ENCODE results near the gene DNASE1L2.
A peak's percentile ranks its signal among the peaks of the same experiment; 100 is the strongest.
"Not testable (repeated sequence)": the region's sequence is repeated elsewhere in the genome, so short reads cannot be mapped to it uniquely, and the experiment has no call there.

The DNASE1L2 gene

GRCh38 chr16:2251296-2252111 is 15.3 kb downstream of the DNASE1L2 start, which contains the start of gene ECI1:
ECI1 (minus strand) TSS chr16:2251587; CDS start chr16:2251566, 21 bp downstream.
- TF ChIP-seq CTCF (conservative IDR thresholded peaks at IDR 0.05; ENCODE audit: low read depth, low read length), result peak; percentile 58

GRCh38 chr16:2252806-2253148 is 16.5 kb downstream of the DNASE1L2 start:
- TF ChIP-seq CTCF (conservative IDR thresholded peaks at IDR 0.05; ENCODE audit: low read depth, low read length), result no peak
- H3K4me3 ChIP-seq (ENCODE audit: low read length), result no peak overlapping the region
- no peak for DNase-seq (ENCODE audit: low read depth)

More at GRCh38 chr16:2251296-2252111, 15.3 kb downstream of the DNASE1L2 start, which contains the start of gene ECI1:
- peak within 1 kb of the TSS; percentile 70 for H3K4me3 ChIP-seq (ENCODE audit: low read length)
- DNase-seq (ENCODE audit: low read depth), result peak; percentile 77

DNA sequence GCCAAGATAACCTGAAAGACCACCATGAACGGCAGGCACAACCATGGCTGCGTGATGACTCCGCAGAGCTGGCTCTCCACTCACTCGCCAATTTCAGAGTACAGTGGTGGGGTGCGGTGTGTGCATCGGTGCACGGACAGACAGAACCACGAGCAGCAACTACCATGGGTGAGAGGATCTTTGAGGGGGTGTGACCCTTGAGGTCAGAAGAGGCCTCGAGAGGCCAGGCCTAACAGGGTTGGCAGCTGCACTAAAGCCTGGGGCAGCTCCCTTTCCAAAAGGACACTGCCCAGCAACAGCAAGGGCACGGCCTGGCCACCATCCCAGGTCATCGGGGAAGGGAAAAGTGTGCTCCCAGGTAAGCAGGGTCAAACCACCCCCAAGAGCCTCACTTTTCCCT is 17.0 kb downstream of the DNASE1L2 start:
- no peak overlapping the region for H3K4me3 ChIP-seq (ENCODE audit: low read length)
- no peak for TF ChIP-seq CTCF (conservative IDR thresholded peaks at IDR 0.05; ENCODE audit: low read depth, low read length)
- DNase-seq (ENCODE audit: low read depth), result no peak

GRCh38 chr16:2256531-2257140 is 20.4 kb downstream of the DNASE1L2 start:
- no peak overlapping the region for H3K4me3 ChIP-seq (ENCODE audit: low read length)
- no peak for DNase-seq (ENCODE audit: low read depth)
- TF ChIP-seq CTCF (conservative IDR thresholded peaks at IDR 0.05; ENCODE audit: low read depth, low read length), result no peak

GRCh38 chr16:2257726-2258125 is 21.5 kb downstream of the DNASE1L2 start:
- H3K4me3 ChIP-seq (ENCODE audit: low read length), result no peak overlapping the region
- TF ChIP-seq CTCF (conservative IDR thresholded peaks at IDR 0.05; ENCODE audit: low read depth, low read length), result no peak
- DNase-seq (ENCODE audit: low read depth), result no peak

DNA sequence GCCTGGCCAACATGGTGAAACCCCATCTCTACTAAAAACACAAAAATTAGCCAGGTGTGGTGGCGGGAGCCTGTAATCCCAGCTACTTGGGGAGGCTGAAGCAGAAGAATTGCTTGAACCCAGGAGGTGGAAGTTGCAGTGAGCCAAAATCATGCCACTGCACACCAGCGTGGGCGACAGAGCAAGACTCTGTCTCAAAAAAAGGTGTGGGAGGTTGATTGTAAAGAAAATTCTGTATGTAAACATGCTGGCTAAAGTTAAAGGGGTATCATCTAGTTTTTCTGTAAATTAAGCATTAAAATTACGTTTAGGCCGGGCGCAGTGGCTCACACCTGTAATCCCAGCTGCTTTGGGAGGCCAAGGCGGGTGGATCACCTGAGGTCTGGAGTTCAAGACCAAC is 22.3 kb downstream of the DNASE1L2 start:
- H3K4me3 ChIP-seq (ENCODE audit: low read length); DNase-seq (ENCODE audit: low read depth): not testable (repeated sequence)

DNA sequence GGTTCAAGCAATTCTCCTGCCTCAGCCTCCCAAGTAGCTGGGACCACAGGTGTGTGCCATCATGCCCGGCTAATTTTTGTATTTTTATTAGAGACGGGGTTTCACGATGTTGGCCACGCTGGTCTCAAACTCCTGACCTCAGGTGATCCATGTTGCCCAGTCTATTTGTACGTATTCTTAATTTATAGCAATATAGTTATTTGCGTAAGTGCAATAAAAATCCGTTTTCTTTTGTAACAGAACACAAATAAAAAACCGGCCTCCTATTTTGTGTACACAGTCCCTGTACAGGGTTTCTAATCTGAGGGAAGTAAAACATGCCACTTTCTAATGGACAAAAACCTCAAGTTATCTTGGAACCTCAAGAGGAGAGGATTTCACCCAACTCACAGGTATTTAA is 24.0 kb downstream of the DNASE1L2 start:
- no peak overlapping the region for H3K4me3 ChIP-seq (ENCODE audit: low read length)
- no peak for DNase-seq (ENCODE audit: low read depth)
- no peak for TF ChIP-seq CTCF (conservative IDR thresholded peaks at IDR 0.05; ENCODE audit: low read depth, low read length)

DNA sequence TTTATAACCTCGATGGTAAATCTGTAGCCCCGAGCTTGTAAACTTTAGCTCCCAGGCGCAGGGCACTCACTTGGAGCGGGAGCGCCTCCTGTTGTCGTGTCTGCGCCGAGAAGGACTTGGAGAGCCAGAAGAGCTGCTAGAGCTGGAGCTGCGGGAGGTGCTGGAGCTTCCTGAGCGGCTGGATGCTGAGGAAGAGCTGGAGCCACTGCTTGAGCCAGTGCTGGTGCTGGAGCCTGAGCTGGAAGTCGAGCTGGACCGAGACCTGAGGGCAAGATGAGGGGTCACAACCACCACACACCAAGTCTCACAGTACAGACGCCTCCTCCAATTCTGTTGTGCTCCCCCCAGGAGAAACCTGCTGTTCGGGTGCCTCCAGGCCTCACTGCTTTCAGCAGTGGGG is 26.8 kb downstream of the DNASE1L2 start:
- DNase-seq (ENCODE audit: low read depth); H3K4me3 ChIP-seq (ENCODE audit: low read length): not testable (repeated sequence)

GRCh38 chr16:2266887-2267286 is 30.6 kb downstream of the DNASE1L2 start:
- not testable (repeated sequence) for DNase-seq (ENCODE audit: low read depth)

GRCh38 chr16:2267505-2267912 is 31.3 kb downstream of the DNASE1L2 start:
- H3K4me3 ChIP-seq (ENCODE audit: low read length), result peak overlapping the region; percentile 85
- DNase-seq (ENCODE audit: low read depth), result not testable (repeated sequence)

More at GRCh38 chr16:2266887-2267286, 30.6 kb downstream of the DNASE1L2 start:
- H3K4me3 ChIP-seq (ENCODE audit: low read length), result peak overlapping the region; percentile 85

Data from retinal pigment epithelial cell (primary cell).